CD4-positive, alpha-beta T cell treated with Interleukin-12 subunit alpha and Interleukin-12 subunit beta, for 1 hour (primary cell): ENCODE results near the gene COX10.

Source experiments
- DNase-seq: peaks from one replicate; pipeline ENCODE4 v3.0.0-alpha.2; 2020

Gene COX10

GRCh38 chr17:14072881-14073280 lies 3.6 kb downstream of the COX10 start:
- no peak for DNase-seq

DNA sequence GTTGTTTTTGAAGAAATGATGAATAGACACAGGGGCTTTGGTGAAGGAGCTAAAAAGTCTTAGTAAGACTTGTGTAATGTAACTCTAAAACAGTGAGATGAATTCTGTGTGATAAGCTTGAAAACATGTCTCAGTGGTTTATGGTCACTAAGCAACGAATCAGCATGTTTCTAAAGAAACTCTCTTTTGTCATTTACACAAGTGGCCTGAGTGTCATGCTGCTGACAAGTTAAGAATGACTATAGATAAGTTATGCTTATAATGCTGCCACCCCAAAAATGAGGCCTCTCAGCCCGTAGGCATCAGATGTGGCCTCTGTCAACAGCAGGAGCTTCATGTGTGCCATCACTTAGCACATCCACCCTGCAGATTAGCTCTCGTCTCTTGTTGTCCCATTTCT lies 8.7 kb downstream of the COX10 start:
- DNase-seq, result no peak

GRCh38 chr17:14080847-14081251 lies 11.5 kb downstream of the COX10 start:
- DNase-seq, result no peak

DNA sequence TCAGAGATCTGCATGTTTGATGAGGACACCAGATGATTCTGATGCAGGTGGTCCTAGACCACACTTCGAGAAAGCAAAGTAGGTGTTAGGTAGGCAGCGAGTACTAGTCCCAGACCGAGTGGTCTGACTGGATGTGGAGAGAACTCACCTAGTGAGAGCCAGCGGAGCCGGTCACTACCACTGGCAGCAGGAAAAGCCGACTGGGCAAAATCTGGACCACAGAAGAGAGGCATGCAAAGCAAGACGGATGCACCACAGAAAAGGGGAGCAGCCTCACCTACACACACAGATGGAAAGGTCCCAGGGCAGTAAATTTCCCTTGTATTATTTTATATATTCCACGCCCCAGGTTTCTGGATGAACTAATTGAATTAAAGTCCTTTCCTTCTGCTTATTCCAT lies 13.5 kb downstream of the COX10 start:
- no peak for DNase-seq

DNA sequence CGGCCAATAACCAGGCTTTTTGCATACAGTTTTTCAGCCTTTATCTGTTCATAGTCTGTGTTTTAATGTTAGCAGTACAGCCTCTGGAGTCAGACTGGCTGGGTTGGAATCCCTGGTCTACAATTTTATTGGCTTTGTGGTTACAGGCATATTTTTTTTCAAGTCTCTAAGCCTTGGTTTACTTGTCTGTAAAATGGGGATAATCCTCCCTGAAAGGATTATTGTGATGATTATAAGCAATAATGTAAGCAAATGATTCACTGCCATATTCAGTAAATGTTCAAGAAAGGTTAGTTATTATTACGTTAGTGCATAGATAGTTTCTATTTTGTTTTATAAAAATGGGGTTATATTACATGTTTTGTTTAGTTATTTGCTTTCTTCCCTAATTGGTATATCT lies 15.7 kb downstream of the COX10 start:
- DNase-seq, result no peak

GRCh38 chr17:14086189-14086588 lies 16.9 kb downstream of the COX10 start:
- DNase-seq, result no peak

- DNase-seq, result no peak
Measured at GRCh38 chr17:14089179-14089578, 19.9 kb downstream of the COX10 start.

GRCh38 chr17:14091367-14091766 lies 22.1 kb downstream of the COX10 start:
- no peak for DNase-seq

DNA sequence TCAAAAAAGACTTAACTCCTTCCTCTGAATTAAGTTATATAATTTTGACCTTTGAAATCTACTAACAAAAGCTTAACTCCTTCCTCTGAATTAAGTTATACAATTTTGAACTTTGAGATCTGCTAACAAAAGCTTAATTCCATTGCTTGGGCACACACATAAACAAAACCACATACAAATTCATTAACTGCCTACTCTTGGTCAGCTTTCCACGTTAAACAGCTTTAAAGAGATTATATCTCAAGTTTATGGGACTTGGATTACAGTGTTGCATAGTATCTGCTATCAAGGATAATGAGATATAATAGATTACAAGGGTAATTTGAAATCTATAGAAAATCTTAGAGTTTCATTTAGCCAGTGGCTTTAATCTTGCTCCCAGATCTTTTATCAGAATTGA lies 23.5 kb downstream of the COX10 start:
- DNase-seq, result no peak

DNA sequence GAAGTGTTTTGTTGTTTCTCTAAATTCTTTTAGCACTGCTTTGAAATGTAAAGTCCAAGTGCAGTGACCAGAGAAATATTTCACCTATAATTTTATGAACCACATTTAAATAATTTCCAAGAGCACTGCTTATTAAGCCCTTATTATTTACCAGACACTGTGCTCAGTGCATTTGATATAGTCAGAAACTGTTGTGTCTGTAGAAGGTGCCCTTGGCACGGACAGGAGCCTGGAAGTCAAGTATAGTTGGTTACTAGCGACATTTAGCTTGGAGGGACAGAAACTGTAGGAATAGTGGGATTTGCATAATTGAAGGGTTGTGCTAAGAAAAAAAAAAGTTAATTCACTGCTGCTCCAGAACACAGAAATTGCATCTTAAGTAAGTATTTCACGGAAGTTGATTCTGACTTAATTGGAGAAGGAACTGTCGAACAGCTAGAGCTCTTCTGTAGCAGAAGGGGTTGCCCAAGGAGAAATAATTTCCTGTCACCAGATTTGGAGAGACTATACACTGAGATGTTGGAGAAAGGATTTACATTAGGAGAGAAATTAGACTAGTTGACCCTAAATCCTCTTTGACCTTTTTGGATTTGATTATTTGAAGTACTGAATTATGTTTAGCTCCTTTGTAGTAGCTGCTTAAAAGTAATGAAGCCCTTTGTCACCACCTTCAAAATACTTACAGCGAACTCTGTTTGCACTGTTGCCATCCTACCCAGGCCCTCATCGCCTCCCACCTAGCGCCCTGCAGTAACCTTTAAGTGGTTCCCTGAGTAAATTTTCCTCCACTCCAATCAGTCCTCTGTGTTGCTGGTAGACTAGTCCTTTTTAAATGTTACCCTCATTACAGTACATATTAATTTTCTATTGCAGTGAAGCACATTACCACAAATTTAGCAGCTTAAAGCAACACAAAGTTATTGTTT lies 25.6 kb downstream of the COX10 start:
- DNase-seq, result no peak

GRCh38 chr17:14095631-14096030 lies 26.3 kb downstream of the COX10 start:
- no peak for DNase-seq

GRCh38 chr17:14098246-14098645 lies 28.9 kb downstream of the COX10 start:
- no peak for DNase-seq

DNA sequence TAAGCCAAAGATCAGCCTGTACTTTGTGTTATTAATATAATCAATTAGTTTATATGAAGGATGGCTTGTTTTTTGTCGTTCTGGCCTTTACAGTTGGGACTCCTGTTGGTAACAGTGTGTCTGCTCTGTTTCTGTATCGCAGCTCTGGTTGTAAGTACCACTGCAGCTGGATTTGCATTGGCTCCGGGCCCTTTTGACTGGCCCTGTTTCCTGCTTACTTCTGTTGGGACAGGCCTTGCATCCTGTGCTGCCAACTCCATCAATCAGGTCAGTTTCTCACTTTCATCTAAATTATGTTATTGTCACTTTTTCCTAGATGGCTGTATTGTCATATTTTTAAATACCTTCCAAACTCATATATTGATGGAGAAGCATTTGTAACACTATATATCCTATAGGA lies 32.7 kb downstream of the COX10 start:
- DNase-seq, result no peak

- no peak for DNase-seq
Measured at GRCh38 chr17:14103836-14104235, 34.5 kb downstream of the COX10 start.

DNA sequence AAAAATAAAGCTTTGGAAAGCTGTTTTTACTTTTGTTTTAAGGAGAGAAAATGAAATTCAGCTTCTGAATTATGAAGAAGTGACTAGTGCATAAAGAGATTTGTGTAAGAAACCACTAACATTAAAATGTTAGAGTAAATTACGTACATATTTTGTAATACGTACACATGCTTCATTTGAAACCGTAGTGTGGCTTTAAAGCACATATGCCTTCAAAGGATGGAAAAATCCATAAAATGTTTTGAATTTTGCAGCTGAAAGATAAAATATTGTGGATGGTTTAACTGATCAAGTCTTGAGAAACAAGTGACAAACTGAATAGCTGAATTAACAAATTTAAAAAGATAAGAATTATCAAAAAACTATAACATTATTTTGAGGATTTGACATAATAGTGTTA lies 35.4 kb downstream of the COX10 start:
- DNase-seq, result no peak

- DNase-seq, result no peak
Measured at GRCh38 chr17:14107889-14108288, 38.6 kb downstream of the COX10 start.

- no peak for DNase-seq
Measured at GRCh38 chr17:14112407-14112806, 43.1 kb downstream of the COX10 start.

DNA sequence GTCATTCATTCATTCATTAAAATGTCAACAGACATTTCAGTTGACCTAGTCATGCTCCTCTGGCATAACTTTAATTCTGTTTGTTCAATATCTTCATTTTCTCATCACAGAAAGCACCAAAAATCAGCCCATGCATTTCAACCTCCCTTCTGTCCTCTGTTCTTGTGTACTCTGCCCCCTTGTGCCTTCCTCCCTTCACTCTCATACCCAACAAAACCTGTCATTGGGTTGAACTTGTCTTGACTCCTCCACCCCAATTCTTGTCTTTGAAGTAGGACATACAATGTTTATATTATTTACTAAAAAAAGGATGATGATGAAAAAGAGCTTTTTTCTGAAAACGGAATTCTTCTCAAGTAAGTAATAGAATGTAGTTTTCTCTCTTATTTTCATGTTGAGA lies 43.8 kb downstream of the COX10 start:
- no peak for DNase-seq

- no peak for DNase-seq
Measured at GRCh38 chr17:14116263-14117024, 47.1 kb downstream of the COX10 start.

DNA sequence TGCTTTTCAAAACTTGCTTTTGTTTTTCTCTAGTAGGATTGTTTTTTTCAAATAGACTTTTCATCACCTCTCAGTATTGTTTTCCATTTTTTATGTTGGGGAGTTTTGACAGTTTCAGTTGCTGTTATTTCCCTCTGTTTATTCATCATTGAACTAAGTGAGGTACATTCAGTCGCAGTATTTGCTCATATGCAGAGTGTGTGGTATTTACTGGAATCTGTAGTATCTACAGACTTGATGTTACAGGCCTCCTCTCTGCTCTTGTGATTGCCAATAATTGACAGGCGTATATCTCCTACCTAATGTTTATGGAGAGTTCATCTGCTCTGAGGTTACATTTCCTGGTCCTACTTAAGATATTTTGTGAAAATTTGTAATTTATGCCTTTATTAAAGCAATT lies 49.6 kb downstream of the COX10 start:
- no peak for DNase-seq

GRCh38 chr17:14119546-14119945 lies 50.2 kb downstream of the COX10 start:
- peak; percentile 4 for DNase-seq

GRCh38 chr17:14121952-14122351 lies 52.6 kb downstream of the COX10 start:
- DNase-seq, result no peak

- DNase-seq, result no peak
Measured at GRCh38 chr17:14123619-14124278, 54.4 kb downstream of the COX10 start.

- no peak for DNase-seq
Measured at GRCh38 chr17:14124854-14125253, 55.5 kb downstream of the COX10 start.
